Motor neuron (in vitro differentiated cells): ENCODE results near the gene CARD6. TPM values are rescaled to one million over a fixed set of nuclear protein-coding genes. Genes with fewer than 3 reads are reported as not detected.
A peak's percentile ranks its signal among the peaks of the same experiment; 100 is the strongest.
"Not testable (repeated sequence)": the region's sequence is repeated elsewhere in the genome, so short reads cannot be mapped to it uniquely, and the experiment has no call there.

ENCODE experiments used
- ATAC-seq, 8 experiments: fragments of 200-7000 bp; cut with Tn5 transposase; replicated peaks in 6 of 8; 2 replicates each; pipeline ENCODE4 v1.8.0; 2021; ENCODE audit warnings: mild to moderate bottlenecking in 8 of 8, moderate library complexity in 8 of 8
- H3K27ac ChIP-seq, 2 donors: fragments of 250-450 bp; sonication (Bioruptor Pico); 2 replicates each; pipeline ENCODE4 v1.9.0; 2021; ENCODE audit warnings: antibody characterized with exemption in 2 of 2, mild to moderate bottlenecking in 2 of 2, moderate library complexity in 1 of 2
- H3K4me1 ChIP-seq, 2 donors: fragments of 250-450 bp; sonication (Bioruptor Pico); replicated peaks in 1 of 2; 2 replicates each; pipeline ENCODE4 v1.6.1; 2021; ENCODE audit warnings: antibody characterized with exemption in 2 of 2, mild to moderate bottlenecking in 2 of 2, moderate library complexity in 1 of 2
- H3K4me3 ChIP-seq, 5 donors: fragments of 250-450 bp; sonication (Bioruptor Pico); 2 replicates each; pipeline ENCODE4 v1.9.0; 2021; ENCODE audit warnings: antibody characterized with exemption in 5 of 5, mild to moderate bottlenecking in 5 of 5, moderate library complexity in 4 of 5
- WGBS, 10 experiments: fragments of 450-650 bp; shearing (Covaris generic); methylation state at CpG; one replicate each; pipeline ENCODE4 v1.0.0; 2022; 5-methylcytosine and 5-hydroxymethylcytosine counted together
- in situ Hi-C, 9 experiments: fragments of 400-800 bp; cut with MboI; loops; one replicate each; pipeline ENCODE4 v1.15.0; 2021; ENCODE audit warnings: low sequenced_read_pairs in 9 of 9, low pct_unique_long_range_greater_than_20kb in 2 of 9; ENCODE audit not compliant: unreplicated experiment in 9 of 9
- total RNA-seq, 8 experiments: library from RNA; unstranded; fragments of 300-600 nt; gene quantifications; 2 replicates each; pipeline versions ENCODE4 v1.2.3 to v1.2.4, GENCODE V29; 2022

CARD6 gene, protein sequence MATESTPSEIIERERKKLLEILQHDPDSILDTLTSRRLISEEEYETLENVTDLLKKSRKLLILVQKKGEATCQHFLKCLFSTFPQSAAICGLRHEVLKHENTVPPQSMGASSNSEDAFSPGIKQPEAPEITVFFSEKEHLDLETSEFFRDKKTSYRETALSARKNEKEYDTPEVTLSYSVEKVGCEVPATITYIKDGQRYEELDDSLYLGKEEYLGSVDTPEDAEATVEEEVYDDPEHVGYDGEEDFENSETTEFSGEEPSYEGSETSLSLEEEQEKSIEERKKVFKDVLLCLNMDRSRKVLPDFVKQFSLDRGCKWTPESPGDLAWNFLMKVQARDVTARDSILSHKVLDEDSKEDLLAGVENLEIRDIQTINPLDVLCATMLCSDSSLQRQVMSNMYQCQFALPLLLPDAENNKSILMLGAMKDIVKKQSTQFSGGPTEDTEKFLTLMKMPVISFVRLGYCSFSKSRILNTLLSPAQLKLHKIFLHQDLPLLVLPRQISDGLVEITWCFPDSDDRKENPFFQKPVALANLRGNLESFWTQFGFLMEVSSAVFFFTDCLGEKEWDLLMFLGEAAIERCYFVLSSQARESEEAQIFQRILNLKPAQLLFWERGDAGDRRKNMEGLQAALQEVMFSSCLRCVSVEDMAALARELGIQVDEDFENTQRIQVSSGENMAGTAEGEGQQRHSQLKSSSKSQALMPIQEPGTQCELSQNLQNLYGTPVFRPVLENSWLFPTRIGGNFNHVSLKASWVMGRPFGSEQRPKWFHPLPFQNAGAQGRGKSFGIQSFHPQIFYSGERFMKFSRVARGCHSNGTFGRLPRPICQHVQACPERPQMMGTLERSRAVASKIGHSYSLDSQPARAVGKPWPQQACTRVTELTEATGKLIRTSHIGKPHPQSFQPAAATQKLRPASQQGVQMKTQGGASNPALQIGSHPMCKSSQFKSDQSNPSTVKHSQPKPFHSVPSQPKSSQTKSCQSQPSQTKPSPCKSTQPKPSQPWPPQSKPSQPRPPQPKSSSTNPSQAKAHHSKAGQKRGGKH
- 10 to 100 TPM in 1 of 8 experiments, 1 to 10 TPM in 2, under 1 TPM in 5; 0.04 to 13.5 (median 0.33) TPM for total RNA-seq

DNA sequence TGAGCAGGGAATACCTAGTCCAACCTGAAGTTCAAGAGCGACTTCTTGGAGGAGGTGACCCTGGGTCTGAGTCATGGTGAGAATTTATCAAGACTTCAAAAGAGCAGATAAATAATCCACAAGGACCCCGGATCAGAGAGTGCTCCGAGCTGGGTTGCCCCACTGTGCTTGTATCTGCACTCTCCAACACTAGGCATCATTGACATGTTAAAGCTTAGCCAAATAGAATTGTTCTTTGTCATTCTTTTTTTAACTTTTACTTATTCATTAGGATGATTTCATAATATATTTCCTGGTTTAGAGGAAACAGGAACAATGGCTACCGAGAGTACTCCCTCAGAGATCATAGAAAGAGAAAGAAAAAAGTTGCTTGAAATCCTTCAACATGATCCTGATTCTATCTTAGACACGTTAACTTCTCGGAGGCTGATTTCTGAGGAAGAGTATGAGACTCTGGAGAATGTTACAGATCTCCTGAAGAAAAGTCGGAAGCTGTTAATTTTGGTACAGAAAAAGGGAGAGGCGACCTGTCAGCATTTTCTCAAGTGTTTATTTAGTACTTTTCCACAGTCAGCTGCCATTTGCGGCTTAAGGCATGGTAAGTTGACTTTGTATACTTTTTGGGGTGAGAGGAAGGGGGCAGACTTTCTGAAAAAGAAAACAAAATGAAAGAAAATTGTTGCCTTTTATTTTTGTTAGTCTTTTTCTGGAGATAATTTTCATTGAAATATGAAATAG lies at the start of gene CARD6:
TSS of gene CARD6 (plus strand) at position 300 of the 738 bp plus-strand sequence. CDS start at position 316, 16 bp downstream.
- Histone ChIP-seq H3K27ac (no peak within 1 kb of the TSS), H3K4me3 (no peak within 1 kb of the TSS), H3K4me1 (peaks cover under 1 to 1% of the 10 kb centered on the region in 2 donors)
- peak in 3 of 8 experiments; percentile 36 to 59 (median 53) for ATAC-seq
- 29 to 65% (median 44%) methylated on average over 1 to 9 of the region's 9 CpGs for WGBS, 10 experiments
- in situ Hi-C loops = no loop called here

DNA sequence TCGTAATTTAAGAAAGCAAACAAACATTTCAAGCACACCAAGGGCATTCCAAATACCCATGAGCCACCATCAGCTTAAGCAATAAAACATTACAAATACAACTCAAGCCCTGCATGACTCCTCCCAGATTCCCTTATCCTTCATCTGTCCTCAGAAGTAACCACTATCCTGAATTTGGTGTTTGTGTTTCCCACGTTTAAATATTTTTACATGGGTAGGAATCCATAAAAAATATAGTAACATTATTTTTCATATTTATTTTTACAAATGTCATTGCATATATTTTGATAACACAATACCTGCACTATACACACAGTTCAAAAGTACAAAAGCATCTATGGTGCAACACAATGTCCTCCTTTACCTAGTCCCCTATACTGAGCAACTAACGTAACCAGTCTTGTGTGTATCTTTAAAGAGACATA lies 49.4 kb upstream of the CARD6 start:
- peaks cover 2 to 5% of the 10 kb centered on the region in 2 donors for H3K4me1 ChIP-seq
- peak in 2 of 8 experiments; percentile 27 to 47 for ATAC-seq
- in situ Hi-C loops = no loop called here
- no peak overlapping the region for H3K27ac ChIP-seq
- H3K4me3 ChIP-seq = no peak overlapping the region
- 42 to 96% (median 77%) methylated on average over 2 to 3 of the region's 3 CpGs; no CpG with 5 or more reads in 1 of the 10 experiments for WGBS, 10 experiments

DNA sequence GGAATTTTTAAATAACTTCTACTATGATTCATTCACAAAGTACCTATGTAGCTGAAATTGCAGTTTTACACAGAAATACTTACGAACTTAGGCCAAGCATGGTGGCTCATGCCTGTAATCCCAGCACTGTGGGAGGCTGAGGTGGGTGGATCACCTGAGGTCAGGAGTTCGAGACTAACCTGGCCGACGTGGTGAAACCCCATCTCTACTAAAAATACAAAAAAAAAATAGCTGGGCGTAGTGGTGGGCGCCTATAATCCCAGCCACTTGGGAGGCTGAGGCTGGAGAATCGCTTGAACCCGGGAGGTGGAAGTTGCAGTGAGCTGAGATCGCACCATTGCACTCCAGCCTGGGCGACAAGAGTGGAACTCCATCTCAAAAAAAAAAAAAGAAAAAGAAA lies 48.5 kb upstream of the CARD6 start:
- H3K4me3 ChIP-seq, H3K4me1 ChIP-seq, in situ Hi-C loops, H3K27ac ChIP-seq, ATAC-seq: not testable (repeated sequence)
- WGBS, 10 experiments = 88 to 100% (median 98%) methylated on average over 1 to 10 of the region's 10 CpGs

DNA sequence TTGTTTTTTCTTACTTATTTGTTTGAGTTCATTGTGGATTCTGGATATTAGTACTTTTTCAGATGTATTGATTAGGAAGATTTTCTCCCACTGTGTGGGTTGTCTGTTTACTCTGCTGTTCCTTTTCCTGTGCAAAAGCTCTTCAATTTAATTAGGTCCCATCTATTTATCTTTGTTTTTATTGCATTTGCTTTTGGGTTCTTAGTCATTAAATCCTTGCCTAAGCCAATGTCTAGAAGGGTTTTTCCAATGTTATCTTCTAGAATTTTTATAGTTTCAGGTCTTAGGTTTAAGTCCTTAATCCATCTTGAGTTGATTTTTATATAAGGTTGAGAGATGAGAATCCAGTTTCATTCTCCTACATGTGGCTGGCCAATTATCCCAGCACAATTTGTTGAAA lies 46.8 kb upstream of the CARD6 start:
- ATAC-seq, H3K4me1 ChIP-seq, H3K4me3 ChIP-seq, H3K27ac ChIP-seq, in situ Hi-C loops: not testable (repeated sequence)

DNA sequence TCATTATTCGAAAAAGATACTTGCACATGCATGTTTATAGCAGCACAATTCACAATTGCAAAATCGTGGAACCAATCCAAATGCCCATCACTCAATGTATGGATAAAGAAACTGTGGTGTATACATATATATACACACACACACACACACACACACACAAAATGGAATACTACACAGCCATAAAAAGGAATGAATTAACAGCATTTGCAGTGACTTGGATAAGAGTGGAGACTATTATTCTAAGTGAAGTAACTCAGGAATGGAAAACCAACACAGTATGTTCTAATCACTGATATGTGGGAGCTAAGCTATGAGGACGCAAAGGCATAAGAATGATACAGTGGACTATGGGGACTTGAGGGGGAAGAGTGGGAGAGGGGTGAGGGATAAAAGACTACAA lies 46.3 kb upstream of the CARD6 start:
- peaks cover 7 to 14% of the 10 kb centered on the region in 2 donors for H3K4me1 ChIP-seq
- H3K4me3 ChIP-seq, in situ Hi-C loops, ATAC-seq, H3K27ac ChIP-seq: not testable (repeated sequence)
- WGBS, 10 experiments = 100% methylated on average over 1 to 3 of the region's 3 CpGs; no CpG with 5 or more reads in 6 of the 10 experiments

DNA sequence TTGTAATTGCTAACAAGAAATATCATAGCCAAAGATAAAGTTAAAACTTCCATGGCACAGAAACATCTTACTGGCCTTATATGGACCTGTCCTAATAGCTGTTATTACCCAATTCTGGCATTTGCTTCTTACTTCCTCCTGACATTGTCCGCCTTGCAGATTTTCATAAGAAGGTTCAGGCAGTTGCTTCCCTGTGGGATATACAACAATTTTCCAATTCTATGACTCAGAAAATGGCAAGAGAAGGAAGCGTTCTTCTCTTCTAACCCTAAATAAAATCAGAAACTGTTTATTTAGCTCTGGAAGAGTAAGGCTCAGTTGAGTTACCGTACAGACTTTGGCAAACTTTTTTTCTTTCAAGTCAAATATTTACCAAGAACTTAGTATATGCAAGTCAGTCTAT lies 44.7 kb upstream of the CARD6 start:
- H3K27ac ChIP-seq = no peak overlapping the region
- WGBS, 10 experiments = 0 to 77% (median 56%) methylated on average over 1 to 3 of the region's 3 CpGs
- H3K4me3 ChIP-seq = peak overlapping the region in 1 of 5 donors; percentile 94
- in situ Hi-C loops = no loop called here
- H3K4me1 ChIP-seq = peaks cover 7 to 14% of the 10 kb centered on the region in 2 donors
- no peak for ATAC-seq

DNA sequence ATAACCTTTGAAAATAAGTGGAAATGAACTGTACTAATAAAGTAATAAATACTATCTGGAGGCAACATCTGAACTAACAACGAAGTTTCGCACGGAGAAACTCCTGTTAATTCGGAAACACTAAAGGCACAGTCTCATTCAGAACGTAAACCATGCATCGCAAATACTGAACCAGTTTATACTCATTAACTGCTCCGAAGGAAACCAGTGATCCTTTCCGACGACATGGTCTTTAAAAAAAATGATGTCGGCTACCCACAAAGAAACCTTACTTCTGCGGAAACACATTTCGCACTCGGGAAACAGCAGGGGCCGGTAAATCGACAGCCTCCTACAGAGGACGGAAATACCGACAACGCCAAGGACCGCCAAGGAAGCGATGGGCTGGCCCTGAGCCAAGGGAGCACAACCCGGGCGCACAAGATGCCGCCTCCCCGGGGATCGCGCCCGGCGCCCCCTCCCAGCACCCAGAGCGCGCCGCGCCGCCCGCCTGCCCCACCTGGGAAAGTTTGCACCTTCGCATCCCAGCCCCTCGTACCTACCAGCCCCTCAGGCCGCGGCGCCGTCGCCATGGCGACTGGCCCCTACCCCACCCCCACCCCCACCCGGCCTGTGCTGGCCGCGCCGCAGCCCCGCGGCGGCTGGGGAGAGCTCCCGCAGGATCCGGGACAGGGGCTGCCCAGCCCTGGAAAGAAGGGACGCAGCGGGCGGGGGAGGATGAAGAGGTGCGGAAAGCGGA lies 43.7 kb upstream of the CARD6 start:
- H3K27ac ChIP-seq = peak overlapping the region; percentile 91 to 96
- H3K4me1 ChIP-seq = peaks cover 7 to 14% of the 10 kb centered on the region in 2 donors
- peak overlapping the region; percentile 81 to 94 (median 89) for H3K4me3 ChIP-seq
- in situ Hi-C loops = no loop called here
- 0 to 2% (median 0%) methylated on average over 1 to 17 of the region's 56 CpGs; no CpG with 5 or more reads in 1 of the 10 experiments for WGBS, 10 experiments
- peak; percentile 60 to 84 (median 82) for ATAC-seq

DNA sequence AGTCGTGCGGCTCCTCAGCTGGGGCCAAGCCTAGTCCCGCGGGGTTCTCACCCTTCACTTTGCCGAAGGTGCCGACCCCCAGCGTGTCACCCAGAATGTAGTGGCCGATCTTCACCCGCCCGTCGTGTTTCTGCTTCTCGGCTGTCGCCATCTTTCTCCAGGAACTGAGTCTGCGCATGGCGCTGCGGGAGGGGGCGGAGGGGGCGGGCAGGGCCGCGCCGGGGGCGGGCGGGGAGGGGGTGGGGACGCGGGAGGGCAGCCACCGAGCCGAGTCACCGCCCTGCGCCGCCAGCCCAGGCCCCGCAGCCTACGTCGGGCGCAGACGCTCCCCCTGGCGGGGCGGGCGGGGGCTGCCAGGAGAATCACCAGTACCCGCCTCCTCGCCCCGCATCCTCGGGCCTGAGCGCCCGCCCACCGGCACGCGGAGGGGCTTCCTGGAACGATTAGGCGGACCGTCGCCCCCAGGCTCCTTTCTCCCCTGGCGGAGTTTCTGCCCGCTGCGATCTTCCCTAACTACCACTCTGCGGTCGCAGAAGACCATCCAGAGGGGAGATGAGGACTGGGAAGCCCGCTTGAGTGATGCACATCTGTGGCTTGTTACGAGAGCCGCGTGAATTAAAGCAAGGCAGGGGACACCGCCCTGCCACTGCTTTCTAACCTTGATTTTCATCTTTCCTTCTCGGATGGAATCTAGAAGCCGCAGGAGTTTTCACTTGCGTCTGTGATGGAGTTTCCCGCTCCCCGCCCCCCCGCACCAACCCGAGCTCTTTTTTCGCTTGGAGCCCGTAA lies 43.0 kb upstream of the CARD6 start, which contains the start of gene PRKAA1:
TSS of gene PRKAA1 (minus strand) at position 363 of the 789 bp plus-strand sequence. CDS start at position 178, 185 bp downstream.
- H3K4me1 ChIP-seq = peaks cover 7 to 14% of the 10 kb centered on the region in 2 donors
- WGBS, 10 experiments = 0 to 3% (median 0%) methylated on average over 1 to 18 of the region's 70 CpGs; no CpG with 5 or more reads in 4 of the 10 experiments
- peak within 1 kb of the TSS; percentile 81 to 94 (median 89) for H3K4me3 ChIP-seq
- ATAC-seq = peak; percentile 89 to 96 (median 94)
- in situ Hi-C loops = no loop called here
- H3K27ac ChIP-seq = peak within 1 kb of the TSS; percentile 91 to 96

DNA sequence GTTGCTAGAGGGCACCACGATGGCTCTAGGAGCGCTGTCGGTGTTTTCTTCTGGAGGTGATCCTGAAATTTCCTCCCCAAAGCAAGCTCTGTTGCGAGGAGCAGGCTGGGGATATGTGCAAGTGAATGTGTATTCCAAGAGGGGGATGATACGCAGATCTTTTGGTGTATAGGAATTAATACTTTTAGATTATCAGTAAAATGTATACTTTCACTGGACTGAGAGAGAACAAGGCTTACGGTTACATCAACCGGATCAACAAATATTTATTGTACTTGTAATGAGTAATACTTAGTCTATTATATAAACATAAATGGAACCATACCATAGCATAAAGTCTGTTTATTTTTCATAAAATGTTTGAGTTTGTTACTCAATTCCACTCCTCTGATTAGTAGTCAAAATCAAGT lies 42.4 kb upstream of the CARD6 start:
- 0 to 20% (median 1%) methylated on average over 1 to 7 of the region's 7 CpGs for WGBS, 10 experiments
- ATAC-seq = peak in 5 of 8 experiments; percentile 30 to 43 (median 36)
- in situ Hi-C loops = no loop called here
- H3K4me3 ChIP-seq = peak overlapping the region; percentile 81 to 94 (median 89)
- peak overlapping the region; percentile 83 to 96 for H3K27ac ChIP-seq
- peaks cover 7 to 14% of the 10 kb centered on the region in 2 donors for H3K4me1 ChIP-seq

DNA sequence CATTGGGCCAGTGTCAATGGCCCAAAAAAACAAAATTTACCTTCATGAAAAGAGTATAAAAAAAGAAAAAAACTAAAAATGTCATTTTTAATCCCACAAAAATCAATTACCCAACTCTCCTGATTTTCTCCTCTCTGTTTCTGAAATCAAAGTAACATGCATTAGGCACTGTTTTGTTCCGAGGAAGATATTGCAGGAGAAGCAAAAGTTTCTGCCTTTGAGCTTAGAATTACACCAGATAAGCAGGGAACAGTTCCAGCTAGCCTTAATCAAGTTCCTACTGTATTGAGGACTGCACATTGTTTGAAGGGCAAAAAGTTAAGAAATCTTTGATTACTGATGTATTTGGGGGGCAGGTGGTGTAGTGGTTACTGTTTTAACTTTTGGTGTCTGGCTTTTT lies 41.9 kb upstream of the CARD6 start:
- Histone ChIP-seq H3K4me3 (peak overlapping the region in 4 of 5 donors; percentile 81 to 94 (median 91)), H3K27ac (no peak overlapping the region), H3K4me1 (peaks cover 7 to 14% of the 10 kb centered on the region in 2 donors)
- ATAC-seq = no peak
- in situ Hi-C loops = no loop called here
- WGBS, 10 experiments = 0 to 29% (median 0%) methylated on average over 1 of the region's 1 CpG; no CpG with 5 or more reads in 2 of the 10 experiments
